HepG2 (cell line): ENCODE results near the gene SLC38A4. TPM values are rescaled to one million over a fixed set of nuclear protein-coding genes. Genes with fewer than 3 reads are reported as not detected.

Experiments
- ATAC-seq: fragments of 200-7000 bp; cut with Tn5 transposase; 3 replicates; pipeline ENCODE4 v1.9.1; 2020; ENCODE audit warnings: mild to moderate bottlenecking, moderate library complexity
- BruUV-seq: library from RNA; stranded (reverse); fragments of 400-500 nt; replicated peaks from 2 replicates; lab custom pipeline; 2021; lab: Mats Ljungman, UMichigan
- CTCF ChIA-PET: fragments of 300-600 bp; formaldehyde crosslinking; extraction: SDS; loops from one replicate; lab custom pipeline; 2021; ENCODE audit warnings: low total read pairs, inconsistent platforms, low intra/inter-chr PET ratio; lab: Yijun Ruan, JAX
- POLR2A ChIA-PET: fragments of 350-600 bp; sonication (Branson Sonifier 250); formaldehyde crosslinking; loops from one replicate; lab custom pipeline; 2020; ENCODE audit warnings: antibody characterized with exemption, inconsistent platforms; lab: Yijun Ruan, JAX
- DNase-seq: peaks from one replicate; pipeline ENCODE4 v3.0.0-alpha.2; 2015; ENCODE audit warnings: low spot score
- FAIRE-seq: peaks from 3 replicates; lab custom pipeline; 2011; peaks lifted over from hg19 to GRCh38; lab: Jason Lieb, UNC
- H2AFZ ChIP-seq: one replicate; pipeline ENCODE4 v1.6.1; 2011; ENCODE audit warnings: low read length, inconsistent platforms
- H3K27ac ChIP-seq: fragments of 300-600 bp; 3 replicates; pipeline ENCODE4 v1.8.0; 2011; ENCODE audit warnings: mixed run types, mild to moderate bottlenecking, mixed read lengths, low read length, inconsistent platforms; ENCODE audit not compliant: insufficient read depth; ENCODE audit errors: extremely low read length
- H3K27me3 ChIP-seq, 2 experiments: fragments of 200-600 bp in 1 of 2; 2 replicates in 1 of 2; 3 replicates in 1 of 2; pipeline versions ENCODE4 v1.6.0 to v1.8.0; 2011; ENCODE audit warnings: low read length in 2 of 2, mild to moderate bottlenecking in 2 of 2, moderate library complexity in 2 of 2, inconsistent platforms in 1 of 2; ENCODE audit not compliant: insufficient read depth in 2 of 2, control insufficient read depth in 1 of 2
- H3K36me3 ChIP-seq, 2 experiments: fragments of 200-600 bp in 1 of 2; replicated peaks in 1 of 2; 2 replicates in 1 of 2; 3 replicates in 1 of 2; pipeline versions ENCODE4 v1.5.1 to v1.8.0; 2011; ENCODE audit warnings: low read length in 2 of 2, inconsistent platforms in 1 of 2; ENCODE audit not compliant: insufficient read depth in 2 of 2, control insufficient read depth in 1 of 2
- H3K4me1 ChIP-seq: 2 replicates; pipeline ENCODE4 v1.5.1; 2012; ENCODE audit warnings: low read length, inconsistent platforms; ENCODE audit not compliant: insufficient read depth
- H3K4me2 ChIP-seq: 2 replicates; pipeline ENCODE4 v1.6.0; 2011; ENCODE audit warnings: low read depth, low read length, inconsistent platforms
- H3K4me3 ChIP-seq, 3 experiments: fragments of 200-600 bp in 1 of 3; sonication (generic), shearing (Covaris generic) in 1 of 3; replicated peaks in 1 of 3; 2 replicates each; pipeline ENCODE4 v1.5.1; 2011 to 2016; ENCODE audit warnings: low read length in 3 of 3, inconsistent platforms in 2 of 3, low read depth in 2 of 3, mild to moderate bottlenecking in 2 of 3, control low read depth in 1 of 3, mixed read lengths in 1 of 3; ENCODE audit not compliant: insufficient read depth in 1 of 3
- H3K79me2 ChIP-seq: one replicate; pipeline ENCODE4 v1.6.1; 2011; ENCODE audit warnings: low read length, inconsistent platforms; ENCODE audit not compliant: insufficient read depth
- H3K9ac ChIP-seq: 2 replicates; pipeline ENCODE4 v1.6.0; 2011; ENCODE audit warnings: mild to moderate bottlenecking, low read depth, low read length, inconsistent platforms; ENCODE audit not compliant: insufficient read depth
- H3K9me3 ChIP-seq: 2 replicates; pipeline ENCODE4 v1.5.1; 2012; ENCODE audit warnings: mild to moderate bottlenecking, low read length
- H4K20me1 ChIP-seq: 2 replicates; pipeline ENCODE4 v1.6.0; 2011; ENCODE audit warnings: inconsistent platforms, mild to moderate bottlenecking, low read length, moderate library complexity; ENCODE audit not compliant: insufficient read depth
- GPN1 ChIP-seq: sonication (generic); formaldehyde crosslinking; IDR thresholded peaks from 2 replicates; pipeline ENCODE4 v1.5.1; 2020; ENCODE audit warnings: missing genetic modification reagents, borderline replicate concordance
- U2AF2 ChIP-seq: fragments of 200-400 bp; formaldehyde crosslinking; IDR thresholded peaks from 2 replicates; pipeline ENCODE4 v1.6.1; 2017; ENCODE audit warnings: low read depth, mild to moderate bottlenecking, low read length
- ZNF30 ChIP-seq: sonication (generic); formaldehyde crosslinking; IDR thresholded peaks from 2 replicates; pipeline ENCODE4 v1.5.0; 2020; ENCODE audit warnings: mild to moderate bottlenecking, missing genetic modification reagents
- WGBS: methylation state at CpG from one replicate; pipeline ENCODE4 v1.1.6; 2017; ENCODE audit warnings: low lambda C conversion rate; 5-methylcytosine and 5-hydroxymethylcytosine counted together
- in situ Hi-C: cut with HindIII; loops from 2 replicates; pipeline ENCODE4 v1.10.0; 2017; ENCODE audit warnings: low pct_unique_long_range_greater_than_20kb; ENCODE audit not compliant: extremely low pct_ligation_motif_present
- intact Hi-C: fragments of 100-400 bp; cut with micrococcal nuclease; formaldehyde crosslinking; loops from one replicate; pipeline ENCODE4 v1.10.0; 2022; ENCODE audit not compliant: unreplicated experiment
- polyA plus RNA-seq, 8 experiments: library from polyadenylated mRNA; depleted of rRNA in 3 of 8; stranded (reverse) in 7 of 8; unstranded in 1 of 8; fragments of >200 nt; fragmentation: Illumina TruSeq in 4 of 8; extraction: Trizol in 4 of 8; gene quantifications; 2 replicates each; pipeline versions ENCODE4 v1.2.1 to v1.2.3, GENCODE V29; 2011 to 2016; ENCODE audit warnings: low read depth in 4 of 8, missing spikeins in 1 of 8, mixed read lengths in 1 of 8; ENCODE audit not compliant: insufficient read depth in 1 of 8
- total RNA-seq, 5 experiments: library from RNA; depleted of rRNA; stranded (reverse); fragments of >200 nt; fragmentation: Illumina TruSeq; extraction: Trizol; gene quantifications; 2 replicates each; pipeline ENCODE4 v1.2.3, GENCODE V29; 2016; ENCODE audit warnings: low read depth in 1 of 5
- TF ChIP-seq, protein P1 (sequence below): fragments of 450-650 bp; IDR thresholded peaks from 2 replicates; pipeline ENCODE4 v1.6.1; 2017; ENCODE audit warnings: mild to moderate bottlenecking

Gene SLC38A4
- total and polyA plus RNA-seq, 2 of the 13 experiments (the other 11 are each of a cell fraction or from before 2014, with no cell fraction given), result 3.5 to 5.2 TPM

DNA sequence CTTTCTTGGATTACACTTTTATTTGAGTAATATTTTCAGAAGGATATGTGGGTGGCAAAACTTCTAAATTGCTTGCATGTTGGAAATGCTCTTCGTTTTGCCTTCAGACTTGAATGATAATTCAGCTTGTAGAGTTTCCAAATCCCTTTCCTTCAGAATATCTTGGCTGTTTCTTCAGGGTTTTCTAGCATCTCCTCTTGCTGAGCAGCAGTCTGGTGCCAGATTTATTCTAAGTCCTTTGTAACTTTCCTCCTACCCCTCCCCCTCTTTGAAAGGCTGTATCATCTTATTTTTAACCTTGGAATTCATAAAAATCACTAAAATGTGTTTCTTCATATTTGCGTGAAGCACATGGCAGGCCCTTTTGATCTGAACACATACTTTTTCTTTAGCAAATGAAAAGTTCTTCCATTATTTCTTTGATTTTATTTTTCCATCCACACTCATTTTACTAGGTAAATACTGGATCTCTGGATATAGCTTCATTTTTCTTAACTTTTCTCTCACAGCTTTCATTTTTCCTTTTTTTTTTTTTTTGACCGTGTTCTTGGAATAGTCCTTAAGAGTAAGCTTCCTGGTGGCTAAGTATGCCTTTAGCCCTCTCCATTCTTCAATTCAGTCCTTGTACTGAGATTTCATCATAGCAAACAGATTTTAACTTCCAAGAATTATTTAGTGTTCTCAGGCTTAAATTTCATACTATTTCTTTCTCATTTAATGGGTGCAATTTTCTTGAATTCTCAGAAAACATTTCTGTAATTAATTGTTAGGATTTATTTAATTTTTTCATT, 102.0 kb downstream of the SLC38A4 start:
- no peak for DNase-seq
- no peak overlapping the region for H3K9ac ChIP-seq
- H4K20me1 ChIP-seq, result no peaks in the 10 kb centered on the region
- no peak overlapping the region for H3K4me2 ChIP-seq
- H3K27me3 ChIP-seq, result no peaks in the 10 kb centered on the region
- WGBS, result 63% methylated on average over 3 of the region's 3 CpGs
- BruUV-seq, result no TSS peak
- H3K27ac ChIP-seq, result no peak overlapping the region
- TF ChIP-seq GPN1 (CRISPR knock-in tag), result no peak
- no peak for TF ChIP-seq U2AF2
- no peak for TF ChIP-seq ZNF30
- TF ChIP-seq, protein P1, sequence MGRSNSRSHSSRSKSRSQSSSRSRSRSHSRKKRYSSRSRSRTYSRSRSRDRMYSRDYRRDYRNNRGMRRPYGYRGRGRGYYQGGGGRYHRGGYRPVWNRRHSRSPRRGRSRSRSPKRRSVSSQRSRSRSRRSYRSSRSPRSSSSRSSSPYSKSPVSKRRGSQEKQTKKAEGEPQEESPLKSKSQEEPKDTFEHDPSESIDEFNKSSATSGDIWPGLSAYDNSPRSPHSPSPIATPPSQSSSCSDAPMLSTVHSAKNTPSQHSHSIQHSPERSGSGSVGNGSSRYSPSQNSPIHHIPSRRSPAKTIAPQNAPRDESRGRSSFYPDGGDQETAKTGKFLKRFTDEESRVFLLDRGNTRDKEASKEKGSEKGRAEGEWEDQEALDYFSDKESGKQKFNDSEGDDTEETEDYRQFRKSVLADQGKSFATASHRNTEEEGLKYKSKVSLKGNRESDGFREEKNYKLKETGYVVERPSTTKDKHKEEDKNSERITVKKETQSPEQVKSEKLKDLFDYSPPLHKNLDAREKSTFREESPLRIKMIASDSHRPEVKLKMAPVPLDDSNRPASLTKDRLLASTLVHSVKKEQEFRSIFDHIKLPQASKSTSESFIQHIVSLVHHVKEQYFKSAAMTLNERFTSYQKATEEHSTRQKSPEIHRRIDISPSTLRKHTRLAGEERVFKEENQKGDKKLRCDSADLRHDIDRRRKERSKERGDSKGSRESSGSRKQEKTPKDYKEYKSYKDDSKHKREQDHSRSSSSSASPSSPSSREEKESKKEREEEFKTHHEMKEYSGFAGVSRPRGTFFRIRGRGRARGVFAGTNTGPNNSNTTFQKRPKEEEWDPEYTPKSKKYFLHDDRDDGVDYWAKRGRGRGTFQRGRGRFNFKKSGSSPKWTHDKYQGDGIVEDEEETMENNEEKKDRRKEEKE, result no peak
- CTCF ChIA-PET, result no interaction called here
- ATAC-seq, result no peak
- H3K4me3 ChIP-seq, result no peak overlapping the region
- no peaks in the 10 kb centered on the region for H3K9me3 ChIP-seq
- H3K4me1 ChIP-seq, result no peaks in the 10 kb centered on the region
- intact Hi-C loops (no loop called here), in situ Hi-C loops (no loop called here)
- POLR2A ChIA-PET, result no interaction called here
- no peak for FAIRE-seq
- no peaks in the 10 kb centered on the region for H3K36me3 ChIP-seq
- H3K79me2 ChIP-seq, result no peaks in the 10 kb centered on the region
- H2AFZ ChIP-seq, result no peak overlapping the region
